Ureter (tissue), 1 donor: ENCODE data around the gene DNAJC15. TPM values are rescaled to one million over a fixed set of nuclear protein-coding genes. Genes with fewer than 3 reads are reported as not detected.

Experiments used
- DNase-seq: peaks from one replicate; pipeline ENCODE4 v3.0.0-alpha.2; 2020; ENCODE audit warnings: low spot score
- total RNA-seq: library from RNA; stranded (reverse); gene quantifications from one replicate; pipeline ENCODE4 v1.2.4, GENCODE V29; 2023
- donor health status: DM: yes; HTN: yes; CAD: no.

The DNAJC15 gene
- total RNA-seq, 1 donor from 2014 or later, result 10.9 TPM

GRCh38 chr13:43154156-43154651, 130.8 kb downstream of the DNAJC15 start:
- DNase-seq, result no peak

- DNase-seq, result no peak
Observed at GRCh38 chr13:43154839-43155238, 131.5 kb downstream of the DNAJC15 start.

GRCh38 chr13:43156916-43157315, 133.5 kb downstream of the DNAJC15 start:
- no peak for DNase-seq

GRCh38 chr13:43157796-43158195, 134.4 kb downstream of the DNAJC15 start:
- DNase-seq, result no peak

GRCh38 chr13:43158516-43158915, 135.1 kb downstream of the DNAJC15 start:
- DNase-seq, result no peak

- no peak for DNase-seq
Observed at GRCh38 chr13:43159026-43159461, 135.7 kb downstream of the DNAJC15 start.

Other genes starting within 250 kb of the DNAJC15 start
- gene FAM216B, start 242.0 kb upstream of the DNAJC15 start, total RNA-seq, result not detected
- gene EPSTI1, start 31.3 kb upstream of the DNAJC15 start, total RNA-seq, result 4.1 TPM